ENCODE data around the gene ACACA.

The ACACA gene

GRCh38 chr17:37225465-37225864 lies 181.2 kb downstream of the ACACA start:
- no peak for DNase-seq (ENCODE audit: low spot score)

GRCh38 chr17:37221865-37222264 lies 184.8 kb downstream of the ACACA start:
- no peak for DNase-seq (ENCODE audit: low spot score)

- no peak for DNase-seq (ENCODE audit: low spot score)
Observed at GRCh38 chr17:37220607-37220953, 186.1 kb downstream of the ACACA start.

DNA sequence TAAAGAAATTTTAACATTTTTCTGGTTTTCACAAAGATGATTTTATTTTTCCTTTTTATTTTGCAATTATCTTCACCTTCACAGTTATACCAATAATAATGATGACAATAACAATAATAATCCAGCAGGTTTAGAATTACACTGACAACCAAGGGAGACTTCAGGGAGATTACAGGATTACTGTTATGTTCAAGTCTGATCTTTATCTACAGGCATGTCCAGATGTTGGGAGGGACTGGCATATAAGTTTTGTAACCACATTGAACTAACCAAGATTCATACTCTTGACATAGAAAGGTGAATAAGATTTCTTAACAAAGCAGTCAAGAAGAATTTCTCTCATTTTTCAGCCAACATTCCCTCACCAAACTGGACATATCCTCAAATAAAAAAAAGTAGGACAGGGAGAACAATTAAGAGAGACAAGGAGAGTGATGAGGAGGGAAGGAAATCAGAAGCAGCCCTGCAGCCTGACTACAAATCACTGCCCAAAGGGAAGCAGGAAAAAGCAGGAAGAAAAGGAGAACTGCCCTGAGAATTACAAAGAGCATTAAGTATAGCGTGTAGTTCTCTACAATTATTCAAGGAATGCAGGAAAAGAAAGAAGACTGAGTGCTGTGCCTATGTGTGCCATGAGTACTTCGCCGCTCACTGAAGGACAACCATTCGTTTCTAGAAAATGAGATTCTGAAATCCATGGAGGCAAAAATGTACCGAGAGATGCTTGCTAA lies 186.6 kb downstream of the ACACA start:
- no peak for DNase-seq (ENCODE audit: low spot score)

DNA sequence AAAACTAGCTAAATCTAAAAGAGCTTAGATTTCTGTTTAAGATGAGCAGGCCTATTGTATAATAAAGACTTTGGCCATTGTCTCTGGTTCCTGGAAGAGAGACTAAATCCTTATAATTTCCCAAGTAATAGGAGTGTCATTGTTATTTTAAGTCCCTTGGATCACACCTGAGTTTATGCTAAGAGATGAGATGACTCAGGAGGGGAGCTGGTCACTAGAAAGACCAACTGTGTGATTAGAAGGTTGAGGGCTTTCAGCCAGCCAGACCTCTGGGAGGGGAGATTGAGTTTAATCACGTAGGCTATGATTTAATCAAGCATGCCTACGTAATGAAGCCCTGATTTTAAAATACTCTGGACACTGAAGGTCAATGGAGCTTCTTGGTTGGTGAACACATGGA lies 187.8 kb downstream of the ACACA start:
- DNase-seq (ENCODE audit: low spot score), result no peak

DNA sequence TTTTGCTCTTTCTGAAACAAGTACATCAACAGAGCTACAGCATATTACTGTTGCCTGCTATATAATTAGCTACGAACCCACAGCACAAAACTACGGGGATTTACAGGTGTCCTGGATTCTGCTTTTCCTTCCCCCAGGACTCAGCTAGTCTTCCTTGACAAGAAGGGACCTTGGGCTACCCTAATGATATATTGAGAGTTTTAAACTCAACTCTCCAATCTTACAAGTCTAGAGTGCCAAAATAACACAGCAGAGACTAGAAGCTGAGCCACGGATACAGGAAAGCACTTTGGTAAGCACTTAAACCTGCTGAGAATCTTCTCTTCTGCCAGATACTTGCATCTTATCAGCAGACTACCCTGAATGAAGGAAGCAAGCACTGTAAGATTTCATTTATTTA lies 192.2 kb downstream of the ACACA start:
- DNase-seq (ENCODE audit: low spot score), result no peak

GRCh38 chr17:37213927-37214326 lies 192.7 kb downstream of the ACACA start:
- no peak for DNase-seq (ENCODE audit: low spot score)

GRCh38 chr17:37212179-37212578 lies 194.5 kb downstream of the ACACA start:
- DNase-seq (ENCODE audit: low spot score), result no peak

- DNase-seq (ENCODE audit: low spot score), result no peak
Observed at GRCh38 chr17:37211136-37211535, 195.5 kb downstream of the ACACA start.

GRCh38 chr17:37207103-37207502 lies 199.5 kb downstream of the ACACA start:
- DNase-seq (ENCODE audit: low spot score), result no peak

GRCh38 chr17:37206299-37206698 lies 200.3 kb downstream of the ACACA start:
- no peak for DNase-seq (ENCODE audit: low spot score)

- no peak for DNase-seq (ENCODE audit: low spot score)
Observed at GRCh38 chr17:37200497-37200896, 206.1 kb downstream of the ACACA start.

DNA sequence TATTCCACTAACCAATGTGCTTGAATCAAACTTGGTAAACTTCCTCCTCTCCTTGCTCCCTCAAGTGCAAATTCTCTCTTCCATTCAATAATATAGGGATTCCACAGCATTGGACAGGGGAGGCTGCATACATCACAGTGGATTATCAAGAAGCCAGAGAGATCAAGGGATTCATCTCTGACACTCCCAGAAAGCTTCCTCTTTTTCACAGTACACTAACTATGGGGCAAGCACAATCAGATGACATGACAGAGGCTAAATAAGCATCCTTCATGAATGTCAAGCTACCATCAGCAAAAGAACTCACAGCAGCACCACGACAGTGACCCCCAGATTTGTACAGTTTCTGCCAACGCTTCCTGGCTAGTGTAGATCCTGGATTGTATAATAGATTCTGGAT lies 209.3 kb downstream of the ACACA start:
- no peak for DNase-seq (ENCODE audit: low spot score)

DNA sequence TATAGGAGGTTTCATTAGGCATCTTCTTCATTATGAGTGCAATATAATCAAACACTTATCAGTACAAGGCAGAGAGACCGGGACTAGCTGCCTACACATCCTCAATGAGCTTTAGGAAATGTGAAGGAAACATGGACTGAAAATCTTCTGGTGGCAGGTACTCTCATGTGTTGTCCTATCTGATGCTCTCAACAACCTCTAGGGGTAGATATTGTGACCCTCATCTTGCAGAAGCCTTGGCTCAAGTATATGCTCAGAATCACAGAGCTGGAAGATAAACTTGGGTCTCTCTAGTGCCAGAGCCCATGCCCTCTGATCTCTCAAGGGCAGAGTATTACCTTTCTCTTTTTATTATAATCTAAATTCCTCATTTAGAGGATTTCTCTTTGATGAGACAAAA lies 212.4 kb downstream of the ACACA start:
- DNase-seq (ENCODE audit: low spot score), result no peak

GRCh38 chr17:37191219-37191618 lies 215.4 kb downstream of the ACACA start:
- DNase-seq (ENCODE audit: low spot score), result no peak

DNA sequence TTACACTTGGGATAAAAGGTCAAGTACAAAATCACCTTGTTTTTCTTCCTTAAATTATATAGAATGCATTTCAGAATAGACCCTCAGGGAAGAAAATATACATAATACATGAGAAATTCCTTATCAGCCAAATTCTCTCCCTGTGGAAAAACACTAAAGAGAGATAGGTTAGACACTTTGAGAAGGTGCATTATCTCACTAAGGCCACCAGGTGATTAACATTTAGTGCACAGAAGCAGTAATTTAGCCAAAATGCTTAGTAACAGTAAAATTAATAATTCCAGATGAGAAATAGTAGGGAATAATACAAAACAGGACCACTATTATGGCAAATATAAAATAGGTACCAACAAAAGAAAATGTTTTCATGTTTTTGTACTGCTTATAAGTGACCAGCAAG lies 216.1 kb downstream of the ACACA start:
- peak; percentile 5 for DNase-seq (ENCODE audit: low spot score)

DNA sequence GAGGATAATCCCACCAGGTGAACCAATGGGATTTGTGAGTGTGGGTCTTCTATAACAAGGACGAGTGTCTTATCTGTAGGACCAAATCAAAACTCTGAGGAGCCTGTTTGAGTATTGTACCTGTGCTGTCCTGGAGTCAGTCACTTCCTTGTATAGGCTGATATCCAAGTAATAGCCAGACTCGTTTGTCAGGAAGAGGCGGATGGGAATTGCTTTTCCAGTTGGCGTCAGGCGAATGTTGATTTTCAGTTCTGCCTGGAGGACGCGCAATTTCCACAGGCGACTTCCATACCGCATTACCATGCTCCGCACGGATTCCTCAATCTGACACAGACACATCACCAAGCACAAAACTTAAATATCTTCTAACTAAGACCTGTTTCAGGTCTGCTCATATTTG lies 218.5 kb downstream of the ACACA start:
- no peak for DNase-seq (ENCODE audit: low spot score)

- no peak for DNase-seq (ENCODE audit: low spot score)
Observed at GRCh38 chr17:37187262-37187661, 219.4 kb downstream of the ACACA start.

- no peak for DNase-seq (ENCODE audit: low spot score)
Observed at GRCh38 chr17:37182786-37183465, 223.7 kb downstream of the ACACA start.

GRCh38 chr17:37180376-37180775 lies 226.3 kb downstream of the ACACA start:
- no peak for DNase-seq (ENCODE audit: low spot score)

DNA sequence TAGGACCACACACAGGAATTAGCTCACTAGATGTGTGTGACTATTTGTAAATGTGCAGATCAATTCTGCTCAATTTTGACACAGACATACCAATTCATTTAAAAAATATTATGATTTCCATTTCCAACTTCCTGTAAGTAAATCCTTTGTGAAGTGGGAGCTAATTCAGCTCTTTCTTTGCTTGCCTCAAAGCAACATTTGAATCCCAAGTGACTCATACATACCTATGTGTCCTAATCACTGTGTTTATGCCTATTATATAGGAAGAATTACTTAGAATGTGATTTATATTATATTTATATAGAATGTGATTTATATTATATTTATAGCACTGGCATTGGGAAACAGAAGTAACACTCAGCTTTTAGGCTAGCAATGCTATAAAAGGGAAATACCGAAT lies 226.7 kb downstream of the ACACA start:
- DNase-seq (ENCODE audit: low spot score), result no peak

DNA sequence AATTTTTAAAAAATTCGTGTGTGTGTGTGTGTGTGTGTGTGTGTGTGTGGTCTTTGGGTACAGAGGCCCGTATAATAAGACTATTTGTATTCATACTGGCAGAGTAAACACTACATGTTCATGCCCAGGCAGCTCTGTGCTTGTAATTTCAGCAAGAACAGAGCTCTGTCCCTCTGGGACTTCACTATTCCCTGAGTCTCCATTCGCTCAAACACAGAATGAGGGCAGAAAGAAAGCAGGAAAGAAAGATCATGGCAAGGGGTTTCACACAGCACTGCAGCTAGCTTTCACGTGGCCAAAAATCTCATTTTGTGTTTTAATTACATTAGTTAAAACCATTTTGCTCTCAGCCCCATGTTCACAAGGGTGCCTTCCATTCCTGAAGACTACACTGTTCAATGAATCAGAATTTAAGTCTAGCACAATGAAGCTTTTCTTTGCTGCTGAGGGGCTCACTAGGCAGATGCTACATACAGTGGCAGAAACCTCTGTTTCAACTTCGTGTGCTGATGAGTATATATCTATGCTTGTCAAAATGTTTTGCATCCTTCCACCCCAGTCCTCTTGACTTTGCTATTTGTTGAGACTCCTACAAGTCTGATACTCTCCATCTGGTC lies 229.3 kb downstream of the ACACA start:
- DNase-seq (ENCODE audit: low spot score), result no peak

GRCh38 chr17:37176723-37177122 lies 229.9 kb downstream of the ACACA start:
- no peak for DNase-seq (ENCODE audit: low spot score)

DNA sequence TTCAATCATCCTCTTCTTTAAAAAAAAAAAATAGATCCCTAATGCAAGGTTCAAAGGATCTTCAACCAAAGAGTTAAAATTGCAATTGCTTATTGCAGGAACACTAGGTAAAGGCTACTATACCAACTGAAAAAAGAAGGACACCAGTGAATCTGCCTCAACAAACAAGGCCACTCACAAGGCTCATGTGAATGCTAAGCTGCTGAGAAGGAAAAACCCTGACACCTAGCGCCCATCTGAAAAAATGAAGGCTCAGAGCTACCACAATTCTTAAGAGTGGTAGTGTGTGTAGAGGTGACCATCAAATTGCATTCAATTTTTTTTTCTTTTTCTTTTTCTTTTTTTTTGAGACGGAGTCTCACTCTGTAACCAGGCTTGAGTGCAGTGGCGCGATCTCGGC lies 232.4 kb downstream of the ACACA start:
- DNase-seq (ENCODE audit: low spot score), result peak; percentile 20

Measured in HuH-7 (cell line).